Measurements from ENCODE around the gene ADRA1B. TPM values are rescaled to one million over a fixed set of nuclear protein-coding genes. Genes with fewer than 3 reads are reported as not detected.

The ADRA1B gene
- total and polyA plus RNA-seq, 2 of the 8 experiments (the other 6 are each of a cell fraction or from before 2014, with no cell fraction given): not detected

- TF ChIP-seq CHD7 (IDR thresholded peaks at IDR 0.05; ENCODE audit: insufficient replicate concordance, low read length) (no peak), SIRT6 (IDR thresholded peaks at IDR 0.05; ENCODE audit: low read length) (no peak), TAF1 (IDR thresholded peaks at IDR 0.05; ENCODE audit: low read depth, low read length) (no peak), EZH2 (IDR thresholded peaks at IDR 0.05; ENCODE audit: low read depth, low read length, severe bottlenecking) (no peak)
Observed at GRCh38 chr5:159910843-159911229, 5.4 kb upstream of the ADRA1B start (continued).
